Uterus (tissue), 2 donors: Measurements from ENCODE around the gene SLC22A7.

Experiments
- POLR2A ChIP-seq, 2 donors: fragments of 450-650 bp; IDR thresholded peaks; one replicate each; pipeline ENCODE4 v1.6.1; 2016; ENCODE audit warnings: antibody characterized with exemption in 2 of 2, mild to moderate bottlenecking in 1 of 2, moderate library complexity in 1 of 2
- TF ChIP-seq, protein P1 (sequence below), 4 experiments: fragments of 200-600 bp in 2 of 4; fragments of 450-650 bp in 2 of 4; sonication (generic) in 2 of 4; IDR thresholded peaks; one replicate each; pipeline ENCODE4 v1.5.1; 2016 to 2019; ENCODE audit warnings: antibody characterized with exemption in 4 of 4, mild to moderate bottlenecking in 2 of 4, moderate library complexity in 1 of 4

DNA sequence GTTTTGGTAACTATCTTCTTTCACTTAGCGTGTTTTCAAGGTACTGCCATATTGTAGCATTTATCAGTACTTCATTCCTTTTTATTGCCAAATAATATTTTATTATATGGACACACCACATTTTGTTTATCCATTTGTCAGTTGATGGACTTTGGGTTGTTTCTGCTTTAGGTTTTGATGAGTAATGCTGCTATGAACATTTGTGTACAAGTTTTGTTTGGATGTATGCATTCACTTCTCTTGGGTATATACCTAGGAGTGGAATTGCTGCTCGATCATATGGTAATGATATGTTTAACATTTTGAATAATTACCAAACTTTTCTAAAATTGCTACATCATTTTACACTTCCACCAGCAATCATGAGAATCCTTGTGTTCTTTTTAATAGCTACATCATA is 6.4 kb upstream of the SLC22A7 start:
- TF ChIP-seq, protein P1, sequence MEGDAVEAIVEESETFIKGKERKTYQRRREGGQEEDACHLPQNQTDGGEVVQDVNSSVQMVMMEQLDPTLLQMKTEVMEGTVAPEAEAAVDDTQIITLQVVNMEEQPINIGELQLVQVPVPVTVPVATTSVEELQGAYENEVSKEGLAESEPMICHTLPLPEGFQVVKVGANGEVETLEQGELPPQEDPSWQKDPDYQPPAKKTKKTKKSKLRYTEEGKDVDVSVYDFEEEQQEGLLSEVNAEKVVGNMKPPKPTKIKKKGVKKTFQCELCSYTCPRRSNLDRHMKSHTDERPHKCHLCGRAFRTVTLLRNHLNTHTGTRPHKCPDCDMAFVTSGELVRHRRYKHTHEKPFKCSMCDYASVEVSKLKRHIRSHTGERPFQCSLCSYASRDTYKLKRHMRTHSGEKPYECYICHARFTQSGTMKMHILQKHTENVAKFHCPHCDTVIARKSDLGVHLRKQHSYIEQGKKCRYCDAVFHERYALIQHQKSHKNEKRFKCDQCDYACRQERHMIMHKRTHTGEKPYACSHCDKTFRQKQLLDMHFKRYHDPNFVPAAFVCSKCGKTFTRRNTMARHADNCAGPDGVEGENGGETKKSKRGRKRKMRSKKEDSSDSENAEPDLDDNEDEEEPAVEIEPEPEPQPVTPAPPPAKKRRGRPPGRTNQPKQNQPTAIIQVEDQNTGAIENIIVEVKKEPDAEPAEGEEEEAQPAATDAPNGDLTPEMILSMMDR (IDR thresholded peaks at IDR 0.05) = no peak
- no peak for TF ChIP-seq POLR2A (IDR thresholded peaks at IDR 0.05)
